Nephron (organoid): ENCODE measurements around the gene CTR9.
A peak's percentile ranks its signal among the peaks of the same experiment; 100 is the strongest.

Experiments used
- H3K27ac Mint-ChIP-seq, 3 experiments: 2 replicates each; pipeline ENCODE4 v1.8.0; 2020; ENCODE audit warnings: mixed read lengths in 3 of 3, mild to moderate bottlenecking in 2 of 3, moderate library complexity in 1 of 3
- H3K27me3 Mint-ChIP-seq: 2 replicates; pipeline ENCODE4 v1.8.0; 2021; ENCODE audit warnings: low read depth, mild to moderate bottlenecking, moderate library complexity, mixed read lengths
- H3K36me3 Mint-ChIP-seq: 2 replicates; pipeline ENCODE4 v1.8.0; 2020; ENCODE audit warnings: low read depth, mixed read lengths
- H3K4me1 Mint-ChIP-seq: 2 replicates; pipeline ENCODE4 v1.8.0; 2020; ENCODE audit warnings: mixed read lengths
- H3K4me3 Mint-ChIP-seq, 3 experiments: 2 replicates each; pipeline ENCODE4 v1.8.0; 2020; ENCODE audit warnings: mild to moderate bottlenecking in 3 of 3, mixed read lengths in 3 of 3, moderate library complexity in 2 of 3
- H3K9me3 Mint-ChIP-seq: 2 replicates; pipeline ENCODE4 v1.8.0; 2020; ENCODE audit warnings: mixed read lengths
- CTCF ChIP-seq, 3 experiments: fragments of 200-600 bp; sonication (generic); IDR thresholded peaks; one replicate each; pipeline ENCODE4 v1.5.0; 2021; ENCODE audit warnings: antibody characterized with exemption in 3 of 3; ENCODE audit not compliant: unreplicated experiment in 3 of 3

CTR9 gene

GRCh38 chr11:10807493-10808234, 56.6 kb downstream of the CTR9 start:
- Mint-ChIP-seq H3K27ac (peak overlapping the region; percentile 99 to 100 (median 100)), H3K4me3 (peak overlapping the region; percentile 97 to 98 (median 97)), H3K9me3 (no peaks in the 10 kb centered on the region), H3K27me3 (no peaks in the 10 kb centered on the region), H3K36me3 (peaks cover 51% of the 10 kb centered on the region), H3K4me1 (peaks cover 52% of the 10 kb centered on the region)
- no peak for TF ChIP-seq CTCF (IDR thresholded peaks at IDR 0.05; ENCODE audit: unreplicated experiment in 3 of 3)

- no peaks in the 10 kb centered on the region for H3K27me3 Mint-ChIP-seq
- no peaks in the 10 kb centered on the region for H3K9me3 Mint-ChIP-seq
- no peak for TF ChIP-seq CTCF (IDR thresholded peaks at IDR 0.05; ENCODE audit: unreplicated experiment in 3 of 3)
- peak overlapping the region; percentile 99 to 100 (median 100) for H3K27ac Mint-ChIP-seq
- peak overlapping the region; percentile 97 to 98 (median 97) for H3K4me3 Mint-ChIP-seq
- H3K4me1 Mint-ChIP-seq = peaks cover 52% of the 10 kb centered on the region
- peaks cover 46% of the 10 kb centered on the region for H3K36me3 Mint-ChIP-seq
Measured at GRCh38 chr11:10808235-10808552, 57.1 kb downstream of the CTR9 start.

GRCh38 chr11:10808553-10809372, 57.7 kb downstream of the CTR9 start, which contains the start of gene EIF4G2:
EIF4G2 (minus strand) TSS chr11:10808926.
- H3K4me3 Mint-ChIP-seq = peak within 1 kb of the TSS; percentile 97 to 98 (median 97)
- H3K36me3 Mint-ChIP-seq = peaks cover 40% of the 10 kb centered on the region
- TF ChIP-seq CTCF (IDR thresholded peaks at IDR 0.05; ENCODE audit: unreplicated experiment in 3 of 3) = no peak
- no peaks in the 10 kb centered on the region for H3K9me3 Mint-ChIP-seq
- H3K27ac Mint-ChIP-seq = peak within 1 kb of the TSS; percentile 99 to 100 (median 100)
- peaks cover 47% of the 10 kb centered on the region for H3K4me1 Mint-ChIP-seq
- H3K27me3 Mint-ChIP-seq = no peaks in the 10 kb centered on the region

- H3K9me3 Mint-ChIP-seq = no peaks in the 10 kb centered on the region
- peaks cover 40% of the 10 kb centered on the region for H3K4me1 Mint-ChIP-seq
- TF ChIP-seq CTCF (IDR thresholded peaks at IDR 0.05; ENCODE audit: unreplicated experiment in 3 of 3) = no peak
- peak overlapping the region; percentile 99 to 100 (median 100) for H3K27ac Mint-ChIP-seq
- no peaks in the 10 kb centered on the region for H3K27me3 Mint-ChIP-seq
- H3K36me3 Mint-ChIP-seq = peaks cover 32% of the 10 kb centered on the region
- peak overlapping the region; percentile 97 to 98 (median 97) for H3K4me3 Mint-ChIP-seq
Measured at GRCh38 chr11:10809373-10810160, 58.5 kb downstream of the CTR9 start.

GRCh38 chr11:10813945-10814344, 62.9 kb downstream of the CTR9 start:
- H3K4me3 Mint-ChIP-seq = no peak overlapping the region
- no peak for TF ChIP-seq CTCF (IDR thresholded peaks at IDR 0.05; ENCODE audit: unreplicated experiment in 3 of 3)
- no peak overlapping the region for H3K27ac Mint-ChIP-seq
- H3K9me3 Mint-ChIP-seq = no peaks in the 10 kb centered on the region
- no peaks in the 10 kb centered on the region for H3K27me3 Mint-ChIP-seq
- peaks cover 11% of the 10 kb centered on the region for H3K4me1 Mint-ChIP-seq
- no peaks in the 10 kb centered on the region for H3K36me3 Mint-ChIP-seq
